CD4-positive, alpha-beta T cell (primary cell): ENCODE results near the gene ADARB2. TPM values are rescaled to one million over a fixed set of nuclear protein-coding genes. Genes with fewer than 3 reads are reported as not detected.

Experiments
- ATAC-seq: fragments of 200-7000 bp; cut with Tn5 transposase; one replicate; pipeline ENCODE4 v1.10.0; 2022; ENCODE audit warnings: mild to moderate bottlenecking; ENCODE audit not compliant: poor library complexity
- CTCF ChIA-PET: fragments of 350-600 bp; sonication (Branson Sonifier 250); formaldehyde crosslinking; loops from one replicate; lab custom pipeline; 2021; ENCODE audit warnings: antibody characterized with exemption, inconsistent platforms; lab: Charles Lee
- POLR2A ChIA-PET: fragments of 350-600 bp; sonication (Branson Sonifier 250); formaldehyde crosslinking; loops from one replicate; lab custom pipeline; 2021; ENCODE audit warnings: antibody characterized with exemption, inconsistent platforms; lab: Charles Lee
- DNase-seq, 14 experiments: peaks; one replicate each; pipeline ENCODE4 v3.0.0-alpha.2; 2013 to 2020; ENCODE audit warnings: mixed read lengths in 2 of 14
- H3K27ac ChIP-seq, 2 donors: one replicate each; pipeline versions ENCODE4 v1.5.1 to v1.7.0; 2013; ENCODE audit warnings: low read length in 2 of 2, low read depth in 1 of 2, mild to moderate bottlenecking in 1 of 2
- H3K27me3 ChIP-seq, 2 experiments: 1 replicate in 1 of 2; 2 replicates in 1 of 2; pipeline versions ENCODE4 v1.6.1 to v1.7.0; 2013; ENCODE audit warnings: low read length in 2 of 2, control low read depth in 1 of 2, mild to moderate bottlenecking in 1 of 2, moderate library complexity in 1 of 2; ENCODE audit not compliant: insufficient read depth in 2 of 2, control insufficient read depth in 1 of 2
- H3K36me3 ChIP-seq: one replicate; pipeline ENCODE4 v1.6.1; 2013; ENCODE audit warnings: low read length, control low read depth; ENCODE audit not compliant: insufficient read depth
- H3K4me1 ChIP-seq: one replicate; pipeline ENCODE4 v1.6.1; 2013; ENCODE audit warnings: low read length, control low read depth; ENCODE audit not compliant: insufficient read depth
- H3K4me3 ChIP-seq: one replicate; pipeline ENCODE4 v1.5.1; 2013; ENCODE audit warnings: mild to moderate bottlenecking, low read length, moderate library complexity
- H3K9me3 ChIP-seq, 2 experiments: 1 replicate in 1 of 2; 2 replicates in 1 of 2; pipeline versions ENCODE4 v1.6.1 to v1.7.0; 2013; ENCODE audit warnings: low read length in 2 of 2, mild to moderate bottlenecking in 2 of 2, control low read depth in 1 of 2, moderate library complexity in 1 of 2; ENCODE audit not compliant: control insufficient read depth in 1 of 2, insufficient read depth in 1 of 2
- H3K27ac Mint-ChIP-seq: one replicate; pipeline ENCODE4 v1.8.0; 2020; ENCODE audit warnings: mixed read lengths
- H3K27me3 Mint-ChIP-seq: one replicate; pipeline ENCODE4 v1.8.0; 2021; ENCODE audit warnings: mixed read lengths
- H3K36me3 Mint-ChIP-seq: one replicate; pipeline ENCODE4 v1.8.0; 2021; ENCODE audit warnings: low read depth, mixed read lengths
- H3K4me1 Mint-ChIP-seq: one replicate; pipeline ENCODE4 v1.8.0; 2021; ENCODE audit warnings: low read depth, mixed read lengths
- H3K4me3 Mint-ChIP-seq: one replicate; pipeline ENCODE4 v1.8.0; 2020; ENCODE audit warnings: mild to moderate bottlenecking, mixed read lengths
- H3K9me3 Mint-ChIP-seq: one replicate; pipeline ENCODE4 v1.8.0; 2020; ENCODE audit warnings: mixed read lengths
- intact Hi-C, 2 experiments: fragments of 100-400 bp; cut with DNase I in 1 of 2; cut with micrococcal nuclease in 1 of 2; formaldehyde crosslinking; loops; one replicate each; pipeline versions ENCODE4 v1.15.1 to v1.9.0; 2023 to 2025; cut with DNase I, micrococcal nuclease
- total RNA-seq, 174 experiments: library from RNA in 2 of 174; stranded (reverse) in 2 of 174; gene quantifications; one replicate each; pipeline ENCODE4 v1.2.3 and lab custom pipeline; 2021 to 2026
- TF ChIP-seq, protein P1 (sequence below): fragments of 200-600 bp; IDR thresholded peaks from one replicate; pipeline ENCODE4 v1.8.0; 2022; ENCODE audit warnings: antibody characterized with exemption, mild to moderate bottlenecking

ADARB2 gene
- total RNA-seq, 2 experiments from 2014 or later, result 0.14 TPM; not detected in 1

DNA sequence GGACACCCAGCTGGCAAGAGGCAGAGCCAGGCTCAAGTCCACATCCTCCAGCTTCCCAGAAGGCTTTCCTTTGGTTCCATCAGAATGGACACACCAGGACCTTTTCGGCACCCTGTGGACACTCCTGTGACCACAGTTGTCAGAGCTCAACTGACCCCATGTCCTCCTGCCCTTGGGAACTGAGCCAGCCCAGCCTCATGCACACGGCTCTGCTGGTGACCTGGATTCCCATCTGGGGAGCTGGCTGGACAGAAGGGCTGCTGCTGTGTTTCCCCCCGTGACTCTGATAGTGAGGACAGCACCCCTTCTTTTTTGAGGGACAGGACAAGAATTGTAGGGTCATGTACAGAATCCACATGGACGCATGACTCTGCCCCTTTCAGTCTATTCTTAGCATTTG, 392.0 kb downstream of the ADARB2 start:
- no peaks in the 10 kb centered on the region for H3K27me3 ChIP-seq
- intact Hi-C loops, result no loop called here
- no peak overlapping the region for H3K27ac Mint-ChIP-seq
- no peak overlapping the region for H3K27ac ChIP-seq
- CTCF ChIA-PET, result no interaction called here
- TF ChIP-seq, protein P1, sequence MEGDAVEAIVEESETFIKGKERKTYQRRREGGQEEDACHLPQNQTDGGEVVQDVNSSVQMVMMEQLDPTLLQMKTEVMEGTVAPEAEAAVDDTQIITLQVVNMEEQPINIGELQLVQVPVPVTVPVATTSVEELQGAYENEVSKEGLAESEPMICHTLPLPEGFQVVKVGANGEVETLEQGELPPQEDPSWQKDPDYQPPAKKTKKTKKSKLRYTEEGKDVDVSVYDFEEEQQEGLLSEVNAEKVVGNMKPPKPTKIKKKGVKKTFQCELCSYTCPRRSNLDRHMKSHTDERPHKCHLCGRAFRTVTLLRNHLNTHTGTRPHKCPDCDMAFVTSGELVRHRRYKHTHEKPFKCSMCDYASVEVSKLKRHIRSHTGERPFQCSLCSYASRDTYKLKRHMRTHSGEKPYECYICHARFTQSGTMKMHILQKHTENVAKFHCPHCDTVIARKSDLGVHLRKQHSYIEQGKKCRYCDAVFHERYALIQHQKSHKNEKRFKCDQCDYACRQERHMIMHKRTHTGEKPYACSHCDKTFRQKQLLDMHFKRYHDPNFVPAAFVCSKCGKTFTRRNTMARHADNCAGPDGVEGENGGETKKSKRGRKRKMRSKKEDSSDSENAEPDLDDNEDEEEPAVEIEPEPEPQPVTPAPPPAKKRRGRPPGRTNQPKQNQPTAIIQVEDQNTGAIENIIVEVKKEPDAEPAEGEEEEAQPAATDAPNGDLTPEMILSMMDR, result no peak
- peaks cover 6% of the 10 kb centered on the region for H3K27me3 Mint-ChIP-seq
- H3K36me3 Mint-ChIP-seq, result no peaks in the 10 kb centered on the region
- no peaks in the 10 kb centered on the region for H3K9me3 Mint-ChIP-seq
- no peak overlapping the region for H3K4me3 Mint-ChIP-seq
- DNase-seq (no peak), ATAC-seq (no peak)
- no peaks in the 10 kb centered on the region for H3K4me1 Mint-ChIP-seq
- H3K36me3 ChIP-seq, result no peaks in the 10 kb centered on the region
- H3K9me3 ChIP-seq, result peaks cover 0 to 4% of the 10 kb centered on the region in 2 experiments
- H3K4me3 ChIP-seq, result no peak overlapping the region
- H3K4me1 ChIP-seq, result no peaks in the 10 kb centered on the region
- POLR2A ChIA-PET, result no interaction called here

DNA sequence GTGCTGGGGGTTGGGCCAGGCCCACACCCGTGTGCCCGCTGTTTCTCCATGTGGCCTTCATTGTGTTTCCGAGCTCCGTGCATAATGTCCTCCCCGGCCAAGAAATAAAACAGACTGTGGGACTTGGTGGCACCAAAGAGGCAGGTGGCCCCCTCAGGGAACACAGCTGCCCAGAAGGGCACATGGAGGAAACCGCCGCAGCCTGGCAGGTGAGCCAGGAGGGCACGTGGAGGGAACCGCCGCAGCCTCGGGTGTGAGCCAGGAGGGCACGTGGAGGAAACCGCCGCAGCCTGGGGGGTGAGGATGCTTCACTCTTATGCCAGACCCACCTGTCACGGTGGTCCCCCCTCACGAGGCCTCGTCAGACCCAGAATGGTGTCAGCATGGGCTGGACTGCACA, 392.5 kb downstream of the ADARB2 start:
- H3K4me1 Mint-ChIP-seq, result no peaks in the 10 kb centered on the region
- ChIA-PET CTCF (no interaction called here), POLR2A (no interaction called here)
- no peaks in the 10 kb centered on the region for H3K4me1 ChIP-seq
- H3K27me3 Mint-ChIP-seq, result peaks cover 2% of the 10 kb centered on the region
- H3K9me3 Mint-ChIP-seq, result no peaks in the 10 kb centered on the region
- TF ChIP-seq, protein P1, result no peak
- H3K27ac ChIP-seq, result no peak overlapping the region
- intact Hi-C loops, result no loop called here
- no peaks in the 10 kb centered on the region for H3K27me3 ChIP-seq
- no peaks in the 10 kb centered on the region for H3K36me3 ChIP-seq
- no peak overlapping the region for H3K4me3 ChIP-seq
- DNase-seq, result no peak
- H3K36me3 Mint-ChIP-seq, result no peaks in the 10 kb centered on the region
- ATAC-seq, result no peak
- H3K4me3 Mint-ChIP-seq, result no peak overlapping the region
- peaks cover 0 to 6% of the 10 kb centered on the region in 2 experiments for H3K9me3 ChIP-seq
- no peak overlapping the region for H3K27ac Mint-ChIP-seq

DNA sequence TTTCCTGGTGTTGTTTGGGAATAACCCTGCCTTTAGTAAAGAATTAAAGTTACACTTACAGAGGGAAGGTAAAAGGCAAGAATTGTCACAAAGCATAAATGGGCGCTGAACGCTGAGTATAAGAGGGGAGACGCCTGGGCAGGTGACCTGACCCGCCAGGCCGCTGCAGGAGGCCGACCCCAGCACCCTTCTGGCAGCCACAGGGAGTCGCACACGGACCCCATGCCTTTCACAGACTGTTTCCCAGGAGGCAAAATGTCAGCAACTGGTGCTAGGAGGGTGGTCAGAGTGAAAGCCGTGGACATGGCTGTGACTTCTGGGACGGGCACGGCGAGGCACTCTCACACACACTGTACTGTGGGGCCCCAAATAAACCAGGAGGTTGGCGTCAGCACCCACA, 392.9 kb downstream of the ADARB2 start:
- peaks cover 0 to 11% of the 10 kb centered on the region in 2 experiments for H3K9me3 ChIP-seq
- no peaks in the 10 kb centered on the region for H3K36me3 Mint-ChIP-seq
- no peaks in the 10 kb centered on the region for H3K4me1 ChIP-seq
- intact Hi-C loops, result no loop called here
- TF ChIP-seq, protein P1, result no peak
- ATAC-seq (no peak), DNase-seq (no peak)
- H3K27ac Mint-ChIP-seq, result no peak overlapping the region
- POLR2A ChIA-PET, result no interaction called here
- H3K4me3 ChIP-seq, result no peak overlapping the region
- no peaks in the 10 kb centered on the region for H3K27me3 Mint-ChIP-seq
- no peak overlapping the region for H3K27ac ChIP-seq
- no peaks in the 10 kb centered on the region for H3K4me1 Mint-ChIP-seq
- no peak overlapping the region for H3K4me3 Mint-ChIP-seq
- no peaks in the 10 kb centered on the region for H3K36me3 ChIP-seq
- H3K27me3 ChIP-seq, result no peaks in the 10 kb centered on the region
- no peaks in the 10 kb centered on the region for H3K9me3 Mint-ChIP-seq
- CTCF ChIA-PET, result no interaction called here
